HCT116 (cell line): Measurements from ENCODE around the gene ASCC1. TPM values are rescaled to one million over a fixed set of nuclear protein-coding genes. Genes with fewer than 3 reads are reported as not detected.

Experiments used
- ATAC-seq: fragments of 200-7000 bp; cut with Tn5 transposase; 2 replicates; pipeline ENCODE4 v1.9.1; 2020; ENCODE audit warnings: mild to moderate bottlenecking, moderate library complexity
- BruUV-seq: library from RNA; stranded (reverse); fragments of 400-500 nt; replicated peaks from 2 replicates; lab custom pipeline; 2021; lab: Mats Ljungman, UMichigan
- CTCF ChIA-PET: fragments of 300-600 bp; sonication (Branson Sonifier 250); formaldehyde crosslinking; loops from one replicate; lab custom pipeline; 2021; ENCODE audit warnings: antibody characterized with exemption; lab: Charles Lee
- POLR2A ChIA-PET: fragments of 300-600, 350-600 bp; sonication (Branson Sonifier 250); formaldehyde crosslinking; loops from one replicate; lab custom pipeline; 2021; ENCODE audit warnings: antibody characterized with exemption; lab: Charles Lee
- RAD21 ChIA-PET, 2 experiments: fragments of 300-600 bp; sonication (Branson Sonifier 250); formaldehyde crosslinking; loops; one replicate each; lab custom pipeline; 2023; ENCODE audit warnings: low total read pairs in 2 of 2; ENCODE audit not compliant: uncharacterized antibody in 2 of 2, unreplicated experiment in 2 of 2, low non-redundant PET in 1 of 2; lab: Charles Lee
- DNase-seq: peaks from one replicate; pipeline ENCODE4 v3.0.0-alpha.2; 2010; ENCODE audit warnings: low read depth, low spot score
- H2AFZ ChIP-seq: fragments of 200-600 bp; shearing (Covaris generic), sonication (generic); 2 replicates; pipeline ENCODE4 v1.6.1; 2017; ENCODE audit warnings: low read depth, mixed run types, mixed read lengths, antibody characterized with exemption, low read length; ENCODE audit not compliant: poor library complexity, severe bottlenecking
- H3K27ac ChIP-seq: 2 replicates; pipeline ENCODE4 v1.5.1; 2012; ENCODE audit warnings: low read depth, low read length
- H3K27me3 ChIP-seq: fragments of 200-600 bp; sonication (generic); 2 replicates; pipeline ENCODE4 v1.6.1; 2016; ENCODE audit warnings: mixed run types, low read length, mixed read lengths; ENCODE audit not compliant: insufficient read depth
- H3K36me3 ChIP-seq, 2 experiments: fragments of 200-500 bp in 1 of 2; fragments of 200-600 bp in 1 of 2; sonication (Bioruptor generic) in 1 of 2; sonication (generic) in 1 of 2; 2 replicates each; pipeline versions ENCODE4 v1.5.1 to v1.6.1; 2014 to 2016; ENCODE audit warnings: low read length in 2 of 2, inconsistent platforms in 1 of 2, mixed read lengths in 1 of 2, mixed run types in 1 of 2; ENCODE audit not compliant: insufficient read depth in 2 of 2, control insufficient read depth in 1 of 2
- H3K4me1 ChIP-seq, 2 experiments: fragments of 200-600 bp in 1 of 2; sonication (generic) in 1 of 2; 2 replicates each; pipeline versions ENCODE4 v1.5.1 to v1.6.1; 2012 to 2017; ENCODE audit warnings: low read length in 2 of 2, inconsistent platforms in 1 of 2, mild to moderate bottlenecking in 1 of 2, mixed read lengths in 1 of 2, mixed run types in 1 of 2, moderate library complexity in 1 of 2; ENCODE audit not compliant: insufficient read depth in 2 of 2, control insufficient read depth in 1 of 2
- H3K4me2 ChIP-seq: fragments of 200-600 bp; sonication (generic); 2 replicates; pipeline ENCODE4 v1.6.1; 2017; ENCODE audit warnings: mixed run types, low read length, mixed read lengths
- H3K4me3 ChIP-seq, 2 experiments: fragments of 200-600 bp in 1 of 2; sonication (generic) in 1 of 2; replicated peaks in 1 of 2; 2 replicates each; pipeline ENCODE4 v1.5.1; 2011 to 2016; ENCODE audit warnings: low read length in 2 of 2, control low read depth in 1 of 2, low read depth in 1 of 2, mild to moderate bottlenecking in 1 of 2, mixed read lengths in 1 of 2, mixed run types in 1 of 2
- H3K79me2 ChIP-seq: fragments of 200-600 bp; sonication (generic); 2 replicates; pipeline ENCODE4 v1.6.1; 2017; ENCODE audit warnings: mild to moderate bottlenecking, mixed run types, low read length, moderate library complexity, mixed read lengths; ENCODE audit not compliant: insufficient read depth
- H3K9ac ChIP-seq: fragments of 200-600 bp; sonication (generic); 2 replicates; pipeline ENCODE4 v1.6.1; 2016; ENCODE audit warnings: low read length, mixed read lengths
- H3K9me2 ChIP-seq: fragments of 200-600 bp; sonication (generic), shearing (Covaris generic); 2 replicates; pipeline ENCODE4 v1.6.1; 2017; ENCODE audit warnings: mixed run types, mild to moderate bottlenecking, moderate library complexity; ENCODE audit not compliant: insufficient read depth
- H3K9me3 ChIP-seq, 2 experiments: fragments of 200-500 bp in 1 of 2; fragments of 200-600 bp in 1 of 2; sonication (Bioruptor generic) in 1 of 2; sonication (generic) in 1 of 2; 2 replicates each; pipeline ENCODE4 v1.6.1; 2014 to 2017; ENCODE audit warnings: low read length in 2 of 2, mixed read lengths in 2 of 2, inconsistent platforms in 1 of 2, low read depth in 1 of 2, mild to moderate bottlenecking in 1 of 2, mixed run types in 1 of 2, moderate library complexity in 1 of 2; ENCODE audit not compliant: control insufficient read depth in 1 of 2, insufficient read depth in 1 of 2
- H4K20me1 ChIP-seq: fragments of 200-600 bp; sonication (generic), shearing (Covaris generic); 2 replicates; pipeline ENCODE4 v1.6.1; 2017; ENCODE audit warnings: mixed run types, mild to moderate bottlenecking, moderate library complexity; ENCODE audit not compliant: insufficient read depth
- EGR1 ChIP-seq: IDR thresholded peaks from 2 replicates; pipeline ENCODE4 v1.6.1; 2012; ENCODE audit warnings: low read depth
- POLR2AphosphoS5 ChIP-seq: IDR thresholded peaks from 2 replicates; pipeline ENCODE4 v1.6.1; 2011; ENCODE audit warnings: mild to moderate bottlenecking, low read depth, low read length, moderate library complexity
- RAD21 ChIP-seq: IDR thresholded peaks from 2 replicates; pipeline ENCODE4 v1.6.1; 2012; ENCODE audit warnings: low read depth, mild to moderate bottlenecking
- SP1 ChIP-seq: IDR thresholded peaks from 2 replicates; pipeline ENCODE4 v1.6.1; 2012; ENCODE audit warnings: low read depth
- ZBTB33 ChIP-seq: IDR thresholded peaks from 2 replicates; pipeline ENCODE4 v1.6.1; 2011; ENCODE audit warnings: mild to moderate bottlenecking, low read length, moderate library complexity; ENCODE audit not compliant: insufficient replicate concordance; ENCODE audit errors: extremely low read depth
- intact Hi-C: fragments of 100-400 bp; cut with micrococcal nuclease; formaldehyde crosslinking; loops from 2 replicates; pipeline ENCODE4 v1.10.0; 2022
- total RNA-seq: library from RNA; stranded (reverse); gene quantifications from one replicate; pipeline ENCODE4 v1.2.1, GENCODE V29; 2021; ENCODE audit not compliant: unreplicated experiment

Gene ASCC1
- total RNA-seq, 1 experiment from 2014 or later = 34.5 TPM

GRCh38 chr10:72072639-72073038 is 143.4 kb downstream of the ASCC1 start (continued):
- TF ChIP-seq SP1 (no peak), ZBTB33 (no peak), POLR2AphosphoS5 (no peak)
- TF ChIP-seq, all 23 proteins: peak for 0

- Histone ChIP-seq H3K9me3 (no peaks in the 10 kb centered on the region; a peak in 1 of 4 replicates), H3K4me3 (no peak overlapping the region), H3K27me3 (no peaks in the 10 kb centered on the region), H3K4me2 (no peak overlapping the region), H3K36me3 (no peaks in the 10 kb centered on the region), H3K9me2 (no peaks in the 10 kb centered on the region), H3K9ac (no peak overlapping the region), H3K4me1 (no peaks in the 10 kb centered on the region), H3K27ac (no peak overlapping the region), H2AFZ (no peak overlapping the region), H3K79me2 (no peaks in the 10 kb centered on the region), H4K20me1 (no peaks in the 10 kb centered on the region)
- no peak for DNase-seq
- BruUV-seq = no TSS peak
- intact Hi-C loops = no loop called here
- ATAC-seq = no peak
- POLR2A ChIA-PET = no interaction called here
- RAD21 ChIA-PET = no interaction called here
- TF ChIP-seq EGR1 (no peak), RAD21 (no peak)
- CTCF ChIA-PET = no interaction called here
These were observed 144.0 kb downstream of the ASCC1 start for GRCh38 chr10:72072046-72072445.
